Fibroblast of skin of abdomen (primary cell): ENCODE results near the gene SPATA2. TPM values are rescaled to one million over a fixed set of nuclear protein-coding genes. Genes with fewer than 3 reads are reported as not detected.
"Not testable (repeated sequence)": the region's sequence is repeated elsewhere in the genome, so short reads cannot be mapped to it uniquely, and the experiment has no call there.

ENCODE experiments used
- DNase-seq: peaks from one replicate; pipeline ENCODE4 v3.0.0-alpha.2; 2013
- polyA plus RNA-seq, 2 experiments: library from polyadenylated mRNA; unstranded; fragments of 120-200 nt; gene quantifications; one replicate each; pipeline ENCODE4 v1.2.1, GENCODE V29; 2013; ENCODE audit not compliant: insufficient read length in 2 of 2

The SPATA2 gene
- 7.0 TPM for polyA plus RNA-seq (2013, experiment 1 of 2; ENCODE audit: insufficient read length)
- 7.3 TPM for polyA plus RNA-seq (2013, experiment 2 of 2; ENCODE audit: insufficient read length)

GRCh38 chr20:49915380-49916145 is at the start of gene SPATA2:
TSS of gene SPATA2 (minus strand) at chr20:49915529. CDS start at chr20:49908490, 7,039 bp downstream.
- DNase-seq: peak; percentile 96

GRCh38 chr20:49961413-49961812 is 46.1 kb upstream of the SPATA2 start:
- DNase-seq: no peak

- DNase-seq: not testable (repeated sequence)
Observed at GRCh38 chr20:49957089-49957938, 42.0 kb upstream of the SPATA2 start.

- DNase-seq: no peak
Observed at GRCh38 chr20:49956689-49957088, 41.4 kb upstream of the SPATA2 start.

GRCh38 chr20:49955830-49956396 is 40.6 kb upstream of the SPATA2 start:
- not testable (repeated sequence) for DNase-seq

- DNase-seq: no peak
Observed at GRCh38 chr20:49955167-49955566, 39.8 kb upstream of the SPATA2 start.

- peak; percentile 84 for DNase-seq
Observed at GRCh38 chr20:49951151-49951550, 35.8 kb upstream of the SPATA2 start.

- peak; percentile 95 for DNase-seq
Observed at GRCh38 chr20:49948809-49949507, 33.6 kb upstream of the SPATA2 start.

- no peak for DNase-seq
Observed at GRCh38 chr20:49948178-49948577, 32.8 kb upstream of the SPATA2 start.

- DNase-seq: no peak
Observed at GRCh38 chr20:49945701-49946477, 30.6 kb upstream of the SPATA2 start.

GRCh38 chr20:49945306-49945700 is 30.0 kb upstream of the SPATA2 start:
- DNase-seq: no peak

GRCh38 chr20:49942942-49943341 is 27.6 kb upstream of the SPATA2 start:
- no peak for DNase-seq

- DNase-seq: no peak
Observed at GRCh38 chr20:49942303-49942702, 27.0 kb upstream of the SPATA2 start.

GRCh38 chr20:49941456-49941855 is 26.1 kb upstream of the SPATA2 start:
- DNase-seq: no peak

GRCh38 chr20:49938173-49939163 is 23.1 kb upstream of the SPATA2 start:
- peak; percentile 76 for DNase-seq

- no peak for DNase-seq
Observed at GRCh38 chr20:49937027-49937929, 21.9 kb upstream of the SPATA2 start.

- DNase-seq: peak; percentile 90
Observed at GRCh38 chr20:49936153-49937026, 21.1 kb upstream of the SPATA2 start, which contains the start of gene RNF114. TSS of gene RNF114 (plus strand) at chr20:49936397. CDS start at chr20:49936413, 16 bp downstream.

GRCh38 chr20:49935746-49936152 is 20.4 kb upstream of the SPATA2 start:
- no peak for DNase-seq
